Stimulated activated effector memory CD8-positive, alpha-beta T cell treated with anti-CD3 and anti-CD28 coated beads, Interleukin-12 subunit alpha, Interleukin-12 subunit beta, amount 100 ng/mL, for 72 hours (primary cell): Measurements from ENCODE around the gene ACAP1.
A peak's percentile ranks its signal among the peaks of the same experiment; 100 is the strongest.
"Not testable (repeated sequence)": the region's sequence is repeated elsewhere in the genome, so short reads cannot be mapped to it uniquely, and the experiment has no call there.

Experiments used
- ATAC-seq: fragments of 150-1000 bp; cut with Tn5 transposase; 2 replicates; pipeline ENCODE4 v1.10.0; 2021
- DNase-seq, 2 donors: peaks; one replicate each; pipeline ENCODE4 v3.0.0; 2021 to 2022; ENCODE audit warnings: low spot score in 2 of 2
- H3K27ac Mint-ChIP-seq: one replicate; pipeline ENCODE4 v1.8.0; 2022; ENCODE audit warnings: mild to moderate bottlenecking, mixed read lengths
- H3K36me3 Mint-ChIP-seq: one replicate; pipeline ENCODE4 v1.8.0; 2022; ENCODE audit warnings: mild to moderate bottlenecking, mixed read lengths
- H3K4me1 Mint-ChIP-seq: one replicate; pipeline ENCODE4 v1.8.0; 2022; ENCODE audit warnings: mixed read lengths
- H3K4me3 Mint-ChIP-seq: one replicate; pipeline ENCODE4 v1.8.0; 2022; ENCODE audit warnings: mild to moderate bottlenecking, mixed read lengths
- H3K9me3 Mint-ChIP-seq: one replicate; pipeline ENCODE4 v1.8.0; 2022; ENCODE audit warnings: mixed read lengths

The ACAP1 gene

DNA sequence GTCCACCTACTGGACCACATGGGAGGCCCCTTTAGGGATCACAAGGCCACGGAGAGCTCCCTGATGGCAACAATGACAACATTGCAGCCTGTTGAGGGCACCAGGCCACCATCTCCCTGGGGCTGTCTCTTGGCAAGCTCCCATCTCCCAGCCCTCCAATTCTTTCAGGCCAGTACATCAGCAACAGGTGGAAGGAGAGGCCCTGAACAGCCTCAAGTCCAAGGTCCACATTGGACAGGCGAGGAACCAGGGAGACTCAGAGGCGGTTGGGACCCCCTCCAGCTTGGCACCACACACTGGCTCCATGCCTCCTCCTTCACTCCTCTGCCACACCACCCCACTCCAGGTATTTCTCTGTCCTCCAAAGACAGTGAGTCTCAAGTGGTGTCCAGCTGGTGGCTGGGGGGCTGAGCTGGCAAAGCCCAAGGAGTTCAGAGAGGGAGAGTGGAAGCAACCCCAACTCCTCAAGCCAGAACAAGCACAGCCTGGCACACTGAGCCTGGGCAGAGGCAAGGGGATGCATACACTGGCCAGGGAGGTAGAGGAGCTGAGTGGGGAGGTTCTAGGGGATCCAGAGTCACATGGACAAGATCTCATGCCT, 1.3 kb upstream of the ACAP1 start:
- no peak for ATAC-seq
- peaks cover 34% of the 10 kb centered on the region for H3K36me3 Mint-ChIP-seq

GRCh38 chr17:7335765-7336164, 564 bp upstream of the ACAP1 start:
- H3K27ac Mint-ChIP-seq, result peak overlapping the region; percentile 96
- not testable (repeated sequence) for H3K9me3 Mint-ChIP-seq, DNase-seq, ATAC-seq
- H3K4me3 Mint-ChIP-seq, result peak overlapping the region; percentile 94
- peaks cover 39% of the 10 kb centered on the region for H3K36me3 Mint-ChIP-seq
- peaks cover 65% of the 10 kb centered on the region for H3K4me1 Mint-ChIP-seq

More for the DNA sequence above, 1.3 kb upstream of the ACAP1 start:
- H3K27ac Mint-ChIP-seq, result peak overlapping the region; percentile 96
- DNase-seq, result no peak
- peaks cover 67% of the 10 kb centered on the region for H3K4me1 Mint-ChIP-seq
- H3K9me3 Mint-ChIP-seq, result no peaks in the 10 kb centered on the region
- H3K4me3 Mint-ChIP-seq, result peak overlapping the region; percentile 94

DNA sequence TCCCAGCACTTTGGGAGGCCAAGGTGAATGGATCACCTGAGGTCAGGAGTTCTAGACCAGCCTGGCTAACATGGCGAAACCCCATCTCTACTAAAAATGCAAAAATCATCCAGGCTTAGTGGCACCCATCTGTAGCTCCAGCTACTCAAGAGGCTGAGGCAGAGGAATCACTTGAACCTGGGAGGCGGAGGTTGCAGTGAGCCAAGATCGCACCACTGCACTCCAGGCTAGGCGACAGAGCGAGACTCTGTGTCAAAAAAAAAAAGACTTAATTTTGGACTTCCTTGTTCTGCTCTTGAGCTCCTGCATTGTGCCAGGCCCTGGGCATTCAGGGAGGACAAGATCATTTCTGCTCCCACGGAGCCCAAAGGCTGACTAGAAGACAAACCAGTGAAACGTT, 1.3 kb downstream of the ACAP1 start:
- not testable (repeated sequence) for DNase-seq, H3K9me3 Mint-ChIP-seq, ATAC-seq
- Mint-ChIP-seq H3K4me1 (peaks cover 61% of the 10 kb centered on the region), H3K27ac (peak overlapping the region; percentile 96), H3K4me3 (peak overlapping the region; percentile 94), H3K36me3 (peaks cover 57% of the 10 kb centered on the region)

GRCh38 chr17:7340179-7340578, 3.9 kb downstream of the ACAP1 start:
- DNase-seq, result no peak
- Mint-ChIP-seq H3K4me1 (peaks cover 63% of the 10 kb centered on the region), H3K4me3 (peak overlapping the region; percentile 18), H3K36me3 (peaks cover 83% of the 10 kb centered on the region), H3K27ac (peak overlapping the region; percentile 36), H3K9me3 (no peaks in the 10 kb centered on the region)
- no peak for ATAC-seq

- no peak overlapping the region for H3K4me3 Mint-ChIP-seq
- peak overlapping the region; percentile 36 for H3K27ac Mint-ChIP-seq
- H3K4me1 Mint-ChIP-seq, result peaks cover 53% of the 10 kb centered on the region
Measured at GRCh38 chr17:7341842-7342241, 5.5 kb downstream of the ACAP1 start.

DNA sequence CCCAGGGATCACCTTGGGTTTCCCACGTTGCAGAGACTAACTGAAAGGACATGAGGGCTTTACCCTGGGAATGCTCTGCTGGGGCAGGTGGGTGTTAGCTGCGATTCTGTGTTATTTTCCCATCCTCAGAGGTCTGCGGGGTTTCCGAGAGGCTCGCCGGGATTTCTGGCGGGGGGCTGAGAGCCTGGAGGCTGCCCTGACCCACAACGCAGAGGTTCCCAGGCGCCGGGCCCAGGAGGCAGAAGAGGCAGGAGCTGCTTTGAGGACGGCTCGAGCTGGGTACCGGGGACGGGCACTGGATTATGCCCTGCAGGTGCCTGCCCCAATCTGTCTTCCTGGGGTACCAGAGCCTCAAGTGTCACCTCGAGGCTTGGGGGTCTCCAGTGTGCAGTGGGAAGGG, 6.9 kb downstream of the ACAP1 start:
- ATAC-seq (no peak), DNase-seq (no peak)
- peak overlapping the region; percentile 60 for H3K27ac Mint-ChIP-seq
- H3K36me3 Mint-ChIP-seq, result peaks cover 100% of the 10 kb centered on the region
- H3K4me3 Mint-ChIP-seq, result no peak overlapping the region
- no peaks in the 10 kb centered on the region for H3K9me3 Mint-ChIP-seq
- H3K4me1 Mint-ChIP-seq, result peaks cover 53% of the 10 kb centered on the region

More at GRCh38 chr17:7341842-7342241, 5.5 kb downstream of the ACAP1 start:
- peaks cover 100% of the 10 kb centered on the region for H3K36me3 Mint-ChIP-seq
- no peaks in the 10 kb centered on the region for H3K9me3 Mint-ChIP-seq
- ATAC-seq, result no peak
- DNase-seq, result no peak

DNA sequence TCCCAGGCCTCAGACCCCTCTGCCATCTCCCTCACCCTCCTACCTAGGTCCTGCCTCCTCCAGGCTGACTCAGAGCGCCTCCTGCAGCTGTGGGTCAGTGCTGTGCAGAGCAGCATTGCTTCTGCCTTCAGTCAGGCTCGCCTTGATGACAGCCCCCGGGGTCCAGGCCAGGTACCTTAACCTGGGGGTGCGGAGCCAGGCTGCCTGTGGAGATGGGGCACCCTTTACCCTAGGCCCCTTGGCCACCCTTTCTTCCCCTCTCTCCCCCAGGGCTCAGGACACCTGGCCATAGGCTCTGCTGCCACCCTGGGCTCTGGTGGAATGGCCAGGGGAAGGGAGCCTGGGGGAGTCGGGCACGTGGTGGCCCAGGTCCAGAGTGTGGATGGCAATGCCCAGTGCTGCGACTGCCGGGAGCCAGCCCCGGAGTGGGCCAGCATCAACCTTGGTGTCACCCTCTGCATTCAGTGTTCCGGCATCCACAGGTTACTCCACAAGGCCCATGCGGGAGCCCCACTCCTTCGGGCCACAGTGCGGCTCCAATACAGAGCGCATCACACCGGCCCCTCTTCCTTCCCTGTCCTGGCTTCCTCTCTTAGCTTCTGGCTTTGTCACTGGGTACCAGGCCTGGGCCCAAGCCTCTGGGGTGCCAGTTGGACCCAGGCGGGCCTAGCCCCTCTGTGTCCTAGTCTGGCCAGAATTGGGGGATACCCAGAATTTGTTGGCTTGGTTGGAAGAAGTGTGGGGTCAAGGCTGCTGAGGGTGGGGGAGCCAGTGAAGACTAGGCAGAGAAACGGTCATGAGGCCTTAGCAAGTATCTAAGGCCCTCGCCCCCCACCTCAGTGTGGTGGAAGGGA, 10.7 kb downstream of the ACAP1 start:
- Mint-ChIP-seq H3K4me1 (peaks cover 61% of the 10 kb centered on the region), H3K27ac (peak overlapping the region; percentile 90), H3K36me3 (peaks cover 97% of the 10 kb centered on the region), H3K9me3 (no peaks in the 10 kb centered on the region), H3K4me3 (no peak overlapping the region)
- ATAC-seq (no peak), DNase-seq (no peak)

DNA sequence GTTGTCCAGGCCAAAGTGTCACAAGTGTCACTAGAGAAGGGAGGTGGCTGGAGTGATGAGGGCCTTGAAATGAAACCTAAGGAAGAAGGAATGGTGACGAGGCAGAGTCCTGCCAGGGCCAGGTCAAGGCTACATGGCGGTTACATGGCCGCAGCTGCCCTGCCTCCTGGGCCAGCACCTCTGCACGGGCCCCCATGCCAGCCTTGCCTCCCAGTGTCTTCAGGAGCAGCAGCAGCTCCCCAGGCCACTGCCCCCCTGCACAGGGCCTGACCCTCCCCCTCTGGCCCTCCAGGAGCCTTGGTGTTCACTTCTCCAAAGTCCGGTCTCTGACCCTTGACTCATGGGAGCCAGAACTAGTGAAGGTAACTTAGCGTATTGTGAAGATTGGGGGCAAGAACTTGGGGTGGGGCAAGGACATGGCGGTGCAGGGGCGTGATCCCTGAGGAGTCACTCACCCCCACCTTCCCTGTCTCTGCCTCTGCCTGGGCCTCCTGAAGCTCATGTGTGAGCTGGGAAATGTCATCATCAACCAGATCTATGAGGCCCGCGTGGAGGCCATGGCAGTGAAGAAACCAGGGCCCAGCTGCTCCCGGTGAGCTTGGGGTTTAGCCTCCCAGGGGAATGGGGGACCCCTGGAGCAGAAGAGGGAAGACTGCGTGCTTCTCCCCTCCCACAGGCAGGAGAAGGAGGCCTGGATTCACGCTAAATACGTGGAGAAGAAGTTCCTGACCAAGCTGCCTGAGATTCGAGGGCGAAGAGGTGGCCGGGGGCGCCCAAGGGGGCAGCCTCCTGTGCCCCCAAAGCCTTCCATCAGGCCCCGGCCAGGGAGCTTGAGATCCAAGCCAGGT, 11.5 kb downstream of the ACAP1 start:
- ATAC-seq (no peak), DNase-seq (no peak)
- Mint-ChIP-seq H3K27ac (peak overlapping the region; percentile 90), H3K4me3 (no peak overlapping the region), H3K4me1 (peaks cover 68% of the 10 kb centered on the region), H3K9me3 (no peaks in the 10 kb centered on the region), H3K36me3 (peaks cover 97% of the 10 kb centered on the region)

DNA sequence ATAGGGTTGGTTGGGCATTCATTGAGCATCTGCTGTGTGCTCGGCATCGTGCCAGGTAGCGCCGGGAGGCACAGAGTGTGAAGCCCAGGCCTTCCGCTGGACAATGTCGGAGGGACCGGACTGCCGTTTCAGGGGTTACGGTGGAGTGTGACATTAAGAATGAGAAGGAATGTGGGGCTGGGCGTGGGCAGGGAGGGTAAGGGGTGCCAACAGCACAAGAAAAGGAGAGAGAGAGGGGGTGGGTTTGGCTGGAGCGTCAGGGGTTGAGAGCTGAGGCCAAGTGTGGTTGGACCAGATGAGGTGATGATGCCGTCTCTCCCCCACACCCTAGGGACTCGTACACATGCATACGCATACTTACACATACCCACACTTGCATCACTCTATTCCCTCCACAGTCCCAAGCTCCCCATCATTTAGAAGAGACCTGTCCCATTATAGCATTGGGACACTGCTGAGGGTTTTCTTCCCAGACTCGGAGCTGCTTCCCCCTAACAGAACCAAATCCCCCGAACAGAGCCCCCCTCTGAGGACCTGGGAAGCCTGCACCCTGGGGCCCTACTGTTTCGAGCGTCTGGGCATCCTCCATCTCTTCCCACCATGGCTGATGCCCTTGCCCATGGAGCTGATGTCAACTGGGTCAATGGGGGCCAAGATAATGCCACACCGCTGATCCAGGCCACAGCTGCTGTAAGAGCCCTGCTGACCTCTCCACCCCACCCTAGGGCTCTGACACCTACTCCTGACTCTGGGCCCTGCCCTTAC, 12.3 kb downstream of the ACAP1 start:
- DNase-seq, result no peak
- no peaks in the 10 kb centered on the region for H3K9me3 Mint-ChIP-seq
- peak overlapping the region; percentile 95 for H3K4me3 Mint-ChIP-seq
- peaks cover 97% of the 10 kb centered on the region for H3K36me3 Mint-ChIP-seq
- peak overlapping the region; percentile 90 for H3K27ac Mint-ChIP-seq
- peaks cover 69% of the 10 kb centered on the region for H3K4me1 Mint-ChIP-seq
- no peak for ATAC-seq

DNA sequence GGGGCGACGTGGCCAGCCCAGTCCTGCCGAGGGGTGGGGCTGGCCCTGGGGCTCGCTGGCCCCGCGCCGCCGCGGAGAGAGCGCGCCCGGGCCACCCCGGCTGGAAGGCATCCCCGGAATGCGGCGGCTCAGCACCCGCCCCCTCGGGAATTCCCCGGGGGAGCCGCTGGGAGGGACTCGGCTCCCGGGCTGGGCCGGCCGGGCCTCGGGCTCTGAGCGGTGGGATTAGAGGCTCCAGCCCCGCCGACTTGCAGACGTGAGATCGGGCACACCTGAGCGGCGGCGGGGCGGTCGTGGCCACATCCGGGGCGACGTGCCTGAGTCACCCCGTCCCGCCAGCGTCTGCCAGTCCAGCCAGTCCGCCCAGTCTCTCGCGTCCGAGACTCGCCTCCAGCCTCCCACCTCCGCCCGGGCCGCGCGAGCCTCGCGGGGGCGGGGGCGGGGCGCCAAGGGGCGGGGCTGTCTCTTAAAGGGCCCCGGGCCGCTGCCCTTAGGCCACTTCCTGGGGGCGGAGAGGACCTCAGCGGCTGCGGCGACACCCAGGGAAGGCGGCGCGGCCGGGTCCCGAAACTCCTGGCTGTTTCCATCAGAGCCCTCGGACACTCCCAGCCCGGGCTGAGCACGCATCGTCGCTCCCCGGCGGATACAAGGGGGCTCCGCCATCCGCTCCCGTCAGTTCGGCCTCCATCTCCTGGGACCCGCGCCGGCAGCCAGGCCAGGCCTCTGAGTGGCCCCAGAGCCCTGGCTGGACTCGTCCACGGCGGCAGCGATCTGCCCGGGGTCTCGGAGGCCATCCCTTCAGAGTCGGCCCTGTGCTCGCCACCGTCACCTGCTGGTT, 15.6 kb downstream of the ACAP1 start, which contains the start of gene KCTD11:
Gene KCTD11 (plus strand): TSS at position 498 of the 838 bp plus-strand sequence.
- H3K9me3 Mint-ChIP-seq, result no peaks in the 10 kb centered on the region
- H3K36me3 Mint-ChIP-seq, result peaks cover 78% of the 10 kb centered on the region
- ATAC-seq, result peak; percentile 75
- H3K4me1 Mint-ChIP-seq, result peaks cover 80% of the 10 kb centered on the region
- DNase-seq, result peak; percentile 82 to 90
- H3K4me3 Mint-ChIP-seq, result peak within 1 kb of the TSS; percentile 95
- H3K27ac Mint-ChIP-seq, result peak within 1 kb of the TSS; percentile 96

DNA sequence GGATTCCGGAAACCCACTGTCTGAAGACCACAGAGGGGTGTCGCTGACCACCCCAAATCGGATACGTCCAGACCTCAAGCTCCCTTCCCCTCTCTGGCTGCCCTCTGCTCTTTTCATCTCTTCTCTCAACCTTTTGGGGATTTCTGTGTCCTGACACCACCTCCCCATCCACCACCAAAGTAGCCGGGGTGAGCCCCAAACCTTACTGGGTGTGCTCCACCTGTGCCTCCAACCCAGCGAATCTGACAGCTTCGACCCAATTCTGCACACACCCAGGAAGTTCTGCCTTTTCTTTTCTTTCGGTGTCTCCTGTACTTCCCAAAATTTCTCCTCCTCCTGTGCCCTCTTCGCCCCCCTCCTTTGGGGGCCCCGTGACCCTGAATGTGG, 16.2 kb downstream of the ACAP1 start:
- no peak for DNase-seq
- ATAC-seq, result no peak
- peak overlapping the region; percentile 95 for H3K4me3 Mint-ChIP-seq
- no peaks in the 10 kb centered on the region for H3K9me3 Mint-ChIP-seq
- peaks cover 74% of the 10 kb centered on the region for H3K4me1 Mint-ChIP-seq
- peak overlapping the region; percentile 96 for H3K27ac Mint-ChIP-seq
- H3K36me3 Mint-ChIP-seq, result peaks cover 76% of the 10 kb centered on the region

DNA sequence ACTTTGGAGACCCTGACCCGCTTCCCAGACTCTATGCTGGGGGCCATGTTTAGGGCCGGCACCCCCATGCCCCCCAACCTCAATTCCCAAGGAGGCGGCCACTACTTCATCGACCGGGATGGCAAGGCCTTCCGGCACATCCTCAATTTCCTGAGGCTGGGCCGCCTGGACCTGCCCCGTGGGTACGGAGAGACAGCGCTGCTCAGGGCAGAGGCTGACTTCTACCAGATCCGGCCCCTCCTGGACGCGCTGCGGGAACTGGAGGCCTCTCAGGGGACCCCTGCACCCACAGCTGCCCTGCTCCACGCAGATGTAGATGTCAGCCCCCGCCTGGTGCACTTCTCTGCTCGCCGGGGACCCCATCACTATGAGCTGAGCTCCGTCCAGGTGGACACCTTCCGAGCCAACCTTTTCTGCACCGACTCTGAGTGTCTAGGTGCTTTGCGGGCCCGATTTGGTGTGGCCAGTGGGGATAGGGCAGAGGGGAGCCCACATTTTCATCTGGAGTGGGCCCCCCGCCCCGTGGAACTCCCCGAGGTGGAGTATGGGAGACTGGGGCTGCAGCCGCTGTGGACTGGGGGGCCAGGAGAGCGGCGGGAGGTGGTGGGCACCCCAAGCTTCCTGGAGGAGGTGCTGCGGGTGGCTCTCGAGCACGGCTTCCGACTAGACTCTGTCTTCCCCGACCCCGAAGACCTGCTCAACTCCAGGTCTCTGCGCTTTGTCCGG, 16.7 kb downstream of the ACAP1 start:
- Mint-ChIP-seq H3K27ac (peak overlapping the region; percentile 96), H3K4me1 (peaks cover 68% of the 10 kb centered on the region), H3K4me3 (peak overlapping the region; percentile 95), H3K9me3 (no peaks in the 10 kb centered on the region), H3K36me3 (peaks cover 72% of the 10 kb centered on the region)
- DNase-seq, result no peak
- ATAC-seq, result no peak

GRCh38 chr17:7354262-7354843, 18.0 kb downstream of the ACAP1 start:
- peak overlapping the region; percentile 95 for H3K4me3 Mint-ChIP-seq

More at GRCh38 chr17:7354262-7354843, 18.0 kb downstream of the ACAP1 start:
- Mint-ChIP-seq H3K36me3 (peaks cover 60% of the 10 kb centered on the region), H3K4me1 (peaks cover 55% of the 10 kb centered on the region), H3K27ac (peak overlapping the region; percentile 96), H3K9me3 (no peaks in the 10 kb centered on the region)
- DNase-seq, result no peak
- ATAC-seq, result peak; percentile 47
